HepG2 (cell line): Measurements from ENCODE around the gene FGF9. TPM values are rescaled to one million over a fixed set of nuclear protein-coding genes. Genes with fewer than 3 reads are reported as not detected.
A peak's percentile ranks its signal among the peaks of the same experiment; 100 is the strongest.

Experiments
- ATAC-seq: fragments of 200-7000 bp; cut with Tn5 transposase; 3 replicates; pipeline ENCODE4 v1.9.1; 2020; ENCODE audit warnings: mild to moderate bottlenecking, moderate library complexity
- BruUV-seq: library from RNA; stranded (reverse); fragments of 400-500 nt; replicated peaks from 2 replicates; lab custom pipeline; 2021; lab: Mats Ljungman, UMichigan
- CTCF ChIA-PET: fragments of 300-600 bp; formaldehyde crosslinking; extraction: SDS; loops from one replicate; lab custom pipeline; 2021; ENCODE audit warnings: low total read pairs, inconsistent platforms, low intra/inter-chr PET ratio; lab: Yijun Ruan, JAX
- POLR2A ChIA-PET: fragments of 350-600 bp; sonication (Branson Sonifier 250); formaldehyde crosslinking; loops from one replicate; lab custom pipeline; 2020; ENCODE audit warnings: antibody characterized with exemption, inconsistent platforms; lab: Yijun Ruan, JAX
- DNase-seq: peaks from one replicate; pipeline ENCODE4 v3.0.0-alpha.2; 2015; ENCODE audit warnings: low spot score
- FAIRE-seq: peaks from 3 replicates; lab custom pipeline; 2011; peaks lifted over from hg19 to GRCh38; lab: Jason Lieb, UNC
- H2AFZ ChIP-seq: one replicate; pipeline ENCODE4 v1.6.1; 2011; ENCODE audit warnings: low read length, inconsistent platforms
- H3K27ac ChIP-seq: fragments of 300-600 bp; 3 replicates; pipeline ENCODE4 v1.8.0; 2011; ENCODE audit warnings: mixed run types, mild to moderate bottlenecking, mixed read lengths, low read length, inconsistent platforms; ENCODE audit not compliant: insufficient read depth; ENCODE audit errors: extremely low read length
- H3K27me3 ChIP-seq, 2 experiments: fragments of 200-600 bp in 1 of 2; 2 replicates in 1 of 2; 3 replicates in 1 of 2; pipeline versions ENCODE4 v1.6.0 to v1.8.0; 2011; ENCODE audit warnings: low read length in 2 of 2, mild to moderate bottlenecking in 2 of 2, moderate library complexity in 2 of 2, inconsistent platforms in 1 of 2; ENCODE audit not compliant: insufficient read depth in 2 of 2, control insufficient read depth in 1 of 2
- H3K36me3 ChIP-seq, 2 experiments: fragments of 200-600 bp in 1 of 2; replicated peaks in 1 of 2; 2 replicates in 1 of 2; 3 replicates in 1 of 2; pipeline versions ENCODE4 v1.5.1 to v1.8.0; 2011; ENCODE audit warnings: low read length in 2 of 2, inconsistent platforms in 1 of 2; ENCODE audit not compliant: insufficient read depth in 2 of 2, control insufficient read depth in 1 of 2
- H3K4me1 ChIP-seq: 2 replicates; pipeline ENCODE4 v1.5.1; 2012; ENCODE audit warnings: low read length, inconsistent platforms; ENCODE audit not compliant: insufficient read depth
- H3K4me2 ChIP-seq: 2 replicates; pipeline ENCODE4 v1.6.0; 2011; ENCODE audit warnings: low read depth, low read length, inconsistent platforms
- H3K4me3 ChIP-seq, 3 experiments: fragments of 200-600 bp in 1 of 3; sonication (generic), shearing (Covaris generic) in 1 of 3; replicated peaks in 1 of 3; 2 replicates each; pipeline ENCODE4 v1.5.1; 2011 to 2016; ENCODE audit warnings: low read length in 3 of 3, inconsistent platforms in 2 of 3, low read depth in 2 of 3, mild to moderate bottlenecking in 2 of 3, control low read depth in 1 of 3, mixed read lengths in 1 of 3; ENCODE audit not compliant: insufficient read depth in 1 of 3
- H3K79me2 ChIP-seq: one replicate; pipeline ENCODE4 v1.6.1; 2011; ENCODE audit warnings: low read length, inconsistent platforms; ENCODE audit not compliant: insufficient read depth
- H3K9ac ChIP-seq: 2 replicates; pipeline ENCODE4 v1.6.0; 2011; ENCODE audit warnings: mild to moderate bottlenecking, low read depth, low read length, inconsistent platforms; ENCODE audit not compliant: insufficient read depth
- H3K9me3 ChIP-seq: 2 replicates; pipeline ENCODE4 v1.5.1; 2012; ENCODE audit warnings: mild to moderate bottlenecking, low read length
- H4K20me1 ChIP-seq: 2 replicates; pipeline ENCODE4 v1.6.0; 2011; ENCODE audit warnings: inconsistent platforms, mild to moderate bottlenecking, low read length, moderate library complexity; ENCODE audit not compliant: insufficient read depth
- CTCF ChIP-seq: sonication (generic); formaldehyde crosslinking; IDR thresholded peaks from 2 replicates; pipeline ENCODE4 v1.5.0; 2020; ENCODE audit warnings: mild to moderate bottlenecking, missing genetic modification reagents, moderate library complexity
- NR2F1 ChIP-seq, 2 experiments: fragments of 450-650 bp in 1 of 2; formaldehyde crosslinking in 1 of 2; IDR thresholded peaks; 2 replicates each; pipeline versions ENCODE4 v1.5.0 to v1.6.1; 2016 to 2020; ENCODE audit warnings: mild to moderate bottlenecking in 1 of 2, missing compliant biosample characterization in 1 of 2, missing genetic modification reagents in 1 of 2, moderate library complexity in 1 of 2
- REST ChIP-seq, 2 experiments: IDR thresholded peaks; 2 replicates each; pipeline ENCODE4 v1.6.1; 2011 to 2012; ENCODE audit warnings: low read length in 2 of 2, borderline replicate concordance in 1 of 2, low read depth in 1 of 2, mild to moderate bottlenecking in 1 of 2, moderate library complexity in 1 of 2
- SMC3 ChIP-seq: IDR thresholded peaks from 2 replicates; pipeline ENCODE4 v1.6.1; 2011; ENCODE audit warnings: low read length, improper control_type of control experiment
- SRY ChIP-seq: sonication (generic); formaldehyde crosslinking; IDR thresholded peaks from 2 replicates; pipeline ENCODE4 v1.8.0; 2022; ENCODE audit warnings: mild to moderate bottlenecking, missing genetic modification reagents
- STAG1 ChIP-seq: sonication (generic); formaldehyde crosslinking; IDR thresholded peaks from 2 replicates; pipeline ENCODE4 v1.4.0; 2020; ENCODE audit warnings: missing genetic modification reagents
- WGBS: methylation state at CpG from one replicate; pipeline ENCODE4 v1.1.6; 2017; ENCODE audit warnings: low lambda C conversion rate; 5-methylcytosine and 5-hydroxymethylcytosine counted together
- in situ Hi-C: cut with HindIII; loops from 2 replicates; pipeline ENCODE4 v1.10.0; 2017; ENCODE audit warnings: low pct_unique_long_range_greater_than_20kb; ENCODE audit not compliant: extremely low pct_ligation_motif_present
- intact Hi-C: fragments of 100-400 bp; cut with micrococcal nuclease; formaldehyde crosslinking; loops from one replicate; pipeline ENCODE4 v1.10.0; 2022; ENCODE audit not compliant: unreplicated experiment
- polyA plus RNA-seq, 8 experiments: library from polyadenylated mRNA; depleted of rRNA in 3 of 8; stranded (reverse) in 7 of 8; unstranded in 1 of 8; fragments of >200 nt; fragmentation: Illumina TruSeq in 4 of 8; extraction: Trizol in 4 of 8; gene quantifications; 2 replicates each; pipeline versions ENCODE4 v1.2.1 to v1.2.3, GENCODE V29; 2011 to 2016; ENCODE audit warnings: low read depth in 4 of 8, missing spikeins in 1 of 8, mixed read lengths in 1 of 8; ENCODE audit not compliant: insufficient read depth in 1 of 8
- total RNA-seq, 5 experiments: library from RNA; depleted of rRNA; stranded (reverse); fragments of >200 nt; fragmentation: Illumina TruSeq; extraction: Trizol; gene quantifications; 2 replicates each; pipeline ENCODE4 v1.2.3, GENCODE V29; 2016; ENCODE audit warnings: low read depth in 1 of 5

FGF9 gene
- total and polyA plus RNA-seq, 2 of the 13 experiments (the other 11 are each of a cell fraction or from before 2014, with no cell fraction given) = not detected

- DNase-seq (no peak), ATAC-seq (peak; percentile 38; the same call in 1 of the 3 replicates), FAIRE-seq (peak; percentile 37)
- Histone ChIP-seq H3K9ac (no peak overlapping the region), H4K20me1 (no peaks in the 10 kb centered on the region), H3K79me2 (no peaks in the 10 kb centered on the region), H3K9me3 (no peaks in the 10 kb centered on the region), H3K36me3 (no peaks in the 10 kb centered on the region), H3K27ac (no peak overlapping the region), H3K4me3 (no peak overlapping the region), H2AFZ (no peak overlapping the region), H3K4me2 (no peak overlapping the region), H3K4me1 (peaks cover 21% of the 10 kb centered on the region), H3K27me3 (no peaks in the 10 kb centered on the region)
- 27% methylated on average over 6 of the region's 6 CpGs for whole genome bisulfite sequencing
- intact Hi-C loops = loop anchor here (2.0 to 5.0 kb wide), 2 partner anchors 34 to 1158 kb away; partner anchors contain the start of gene FGF9
- in situ Hi-C loops = loop anchor here (25.0 kb wide), 1 partner anchor 649 kb away; no protein-coding TSS in a partner anchor
- ChIA-PET POLR2A (interaction anchor here (1.4 kb wide), 1 partner anchor 21 kb away, joined by 4 read pairs; no protein-coding TSS in a partner anchor), CTCF (interaction anchor here (0.6 to 1.4 kb wide), 4 partner anchors 13 to 1158 kb away, joined by 3 to 5 read pairs (median 3); no protein-coding TSS in a partner anchor)
- TF ChIP-seq CTCF (CRISPR knock-in tag) (peak; percentile 65), REST (IDR thresholded peaks at IDR 0.05; ENCODE audit: borderline replicate concordance in 1 of 2, low read depth in 1 of 2, low read length in 2 of 2) (no peak), STAG1 (CRISPR knock-in tag) (peak; percentile 64), NR2F1 (CRISPR knock-in tag; IDR thresholded peaks at IDR 0.05) (no peak), SMC3 (peak; percentile 63), SRY (no peak)
- no TSS peak for BruUV-seq
Measured at GRCh38 chr13:21638319-21639282, 32.3 kb upstream of the FGF9 start.
